ENCODE measurements around the gene LRMDA.

GRCh38 chr10:76311752-76312636 is 880.6 kb downstream of the LRMDA start:
- TF ChIP-seq POLR2AphosphoS5 (IDR thresholded peaks at IDR 0.05; ENCODE audit: insufficient read depth, low read depth, low read length) (no peak), CTCF (IDR thresholded peaks at IDR 0.05; ENCODE audit: extremely low read depth in 1 of 2, insufficient read depth in 1 of 2, low read depth in 1 of 2, low read length in 2 of 2) (peak; percentile 39 to 57), EZH2 (IDR thresholded peaks at IDR 0.05; ENCODE audit: borderline replicate concordance, low read depth, low read length, severe bottlenecking) (no peak), POLR2A (IDR thresholded peaks at IDR 0.05; ENCODE audit: low read depth, low read length) (no peak), MYC (IDR thresholded peaks at IDR 0.05; ENCODE audit: low read depth, low read length) (no peak), FOS (IDR thresholded peaks at IDR 0.05; ENCODE audit: borderline replicate concordance, insufficient read depth, low read length) (no peak), JUN (IDR thresholded peaks at IDR 0.05; ENCODE audit: borderline replicate concordance, insufficient read depth, insufficient read length, low read depth) (no peak), MAX (IDR thresholded peaks at IDR 0.05; ENCODE audit: insufficient read depth, insufficient read length) (no peak)
